Measurements from ENCODE around the gene NMNAT2.

DNA sequence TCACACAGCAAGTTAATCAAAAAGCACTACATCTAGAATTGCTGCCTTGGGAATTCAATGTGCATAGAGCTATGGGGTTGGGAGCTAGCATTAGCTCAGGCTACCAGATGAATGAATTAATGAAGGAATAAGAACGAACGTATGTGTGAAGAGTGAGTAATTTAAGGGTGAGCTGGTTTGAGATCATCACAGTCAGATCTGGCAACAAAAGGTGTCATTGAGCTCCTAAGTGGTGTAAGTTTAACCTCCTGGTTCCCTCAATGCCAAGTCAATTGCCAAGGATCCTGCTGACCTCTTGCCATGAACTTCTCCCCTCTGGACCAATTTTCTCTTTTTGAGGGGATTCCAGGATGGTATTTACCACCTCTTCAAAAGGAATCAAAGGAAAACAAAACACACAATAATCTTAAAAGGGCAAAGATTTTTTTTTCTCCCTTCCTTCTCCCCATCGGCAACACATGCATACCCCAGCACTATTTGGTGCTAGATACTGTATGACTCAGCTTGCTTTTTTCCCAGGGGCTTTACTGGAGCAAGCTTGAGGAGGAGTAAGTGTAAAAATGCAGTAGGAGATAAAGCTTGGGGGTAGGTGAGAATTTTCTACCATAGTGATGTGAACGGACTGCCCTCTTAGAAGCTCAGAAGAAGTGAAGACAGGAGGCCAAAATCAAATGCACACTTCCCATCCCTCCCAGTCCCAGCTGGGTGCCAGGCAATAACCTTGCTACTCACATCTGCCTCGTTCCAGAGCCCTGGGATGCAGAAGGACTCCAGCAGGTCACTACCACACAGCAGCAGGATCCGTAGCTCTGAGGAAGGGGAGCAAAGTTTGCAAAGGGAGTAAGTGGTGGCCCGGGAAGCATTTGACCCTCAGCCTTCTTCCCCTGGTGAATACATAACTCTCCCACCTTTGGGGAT lies 140.1 kb downstream of the NMNAT2 start:
- TF ChIP-seq EZH2 (IDR thresholded peaks at IDR 0.05; ENCODE audit: borderline replicate concordance, low read depth, low read length, poor library complexity, severe bottlenecking), result no peak
- TF ChIP-seq, protein P1, sequence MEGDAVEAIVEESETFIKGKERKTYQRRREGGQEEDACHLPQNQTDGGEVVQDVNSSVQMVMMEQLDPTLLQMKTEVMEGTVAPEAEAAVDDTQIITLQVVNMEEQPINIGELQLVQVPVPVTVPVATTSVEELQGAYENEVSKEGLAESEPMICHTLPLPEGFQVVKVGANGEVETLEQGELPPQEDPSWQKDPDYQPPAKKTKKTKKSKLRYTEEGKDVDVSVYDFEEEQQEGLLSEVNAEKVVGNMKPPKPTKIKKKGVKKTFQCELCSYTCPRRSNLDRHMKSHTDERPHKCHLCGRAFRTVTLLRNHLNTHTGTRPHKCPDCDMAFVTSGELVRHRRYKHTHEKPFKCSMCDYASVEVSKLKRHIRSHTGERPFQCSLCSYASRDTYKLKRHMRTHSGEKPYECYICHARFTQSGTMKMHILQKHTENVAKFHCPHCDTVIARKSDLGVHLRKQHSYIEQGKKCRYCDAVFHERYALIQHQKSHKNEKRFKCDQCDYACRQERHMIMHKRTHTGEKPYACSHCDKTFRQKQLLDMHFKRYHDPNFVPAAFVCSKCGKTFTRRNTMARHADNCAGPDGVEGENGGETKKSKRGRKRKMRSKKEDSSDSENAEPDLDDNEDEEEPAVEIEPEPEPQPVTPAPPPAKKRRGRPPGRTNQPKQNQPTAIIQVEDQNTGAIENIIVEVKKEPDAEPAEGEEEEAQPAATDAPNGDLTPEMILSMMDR (conservative IDR thresholded peaks at IDR 0.05; ENCODE audit: low read depth, low read length), result no peak
